Activated CD4-positive, alpha-beta memory T cell treated with anti-CD3 and anti-CD28 coated beads, Interleukin-2, amount 10 ng/mL, durations not matched to agents 7 days and 5 days (primary cell): ENCODE results near the gene BOD1L2. TPM values are rescaled to one million over a fixed set of nuclear protein-coding genes. Genes with fewer than 3 reads are reported as not detected.

Experiments
- CTCF ChIA-PET: fragments of 350-600 bp; sonication (Branson Sonifier 250); formaldehyde crosslinking; loops from one replicate; lab custom pipeline; 2021; ENCODE audit warnings: antibody characterized with exemption, inconsistent platforms; lab: Charles Lee
- POLR2A ChIA-PET: fragments of 350-600 bp; sonication (Branson Sonifier 250); formaldehyde crosslinking; loops from one replicate; lab custom pipeline; 2021; ENCODE audit warnings: antibody characterized with exemption; lab: Charles Lee
- DNase-seq: peaks from one replicate; pipeline ENCODE4 v3.0.0-alpha.2; 2020
- H3K27ac Mint-ChIP-seq: one replicate; pipeline ENCODE4 v1.8.0; 2021; ENCODE audit warnings: mild to moderate bottlenecking, mixed read lengths
- H3K27me3 Mint-ChIP-seq: one replicate; pipeline ENCODE4 v1.8.0; 2021; ENCODE audit warnings: mixed read lengths
- H3K36me3 Mint-ChIP-seq: one replicate; pipeline ENCODE4 v1.8.0; 2021; ENCODE audit warnings: low read depth, mixed read lengths
- H3K4me1 Mint-ChIP-seq: one replicate; pipeline ENCODE4 v1.8.0; 2021; ENCODE audit warnings: mixed read lengths
- H3K4me3 Mint-ChIP-seq: one replicate; pipeline ENCODE4 v1.8.0; 2021; ENCODE audit warnings: mild to moderate bottlenecking, mixed read lengths
- H3K9me3 Mint-ChIP-seq: one replicate; pipeline ENCODE4 v1.8.0; 2021; ENCODE audit warnings: mixed read lengths
- total RNA-seq, 2 experiments: library from RNA; stranded (reverse); gene quantifications; one replicate each; pipeline ENCODE4 v1.2.3, GENCODE V29; 2021

The BOD1L2 gene
- total RNA-seq, 2 experiments from 2014 or later: not detected

- Mint-ChIP-seq H3K4me1 (no peaks in the 10 kb centered on the region), H3K27me3 (peaks cover 5% of the 10 kb centered on the region), H3K4me3 (no peak overlapping the region), H3K9me3 (no peaks in the 10 kb centered on the region), H3K27ac (no peak overlapping the region), H3K36me3 (no peaks in the 10 kb centered on the region)
- ChIA-PET CTCF (no interaction called here), POLR2A (no interaction called here)
- no peak for DNase-seq
Measured at GRCh38 chr18:57171026-57171425, 24.1 kb downstream of the BOD1L2 start.

DNA sequence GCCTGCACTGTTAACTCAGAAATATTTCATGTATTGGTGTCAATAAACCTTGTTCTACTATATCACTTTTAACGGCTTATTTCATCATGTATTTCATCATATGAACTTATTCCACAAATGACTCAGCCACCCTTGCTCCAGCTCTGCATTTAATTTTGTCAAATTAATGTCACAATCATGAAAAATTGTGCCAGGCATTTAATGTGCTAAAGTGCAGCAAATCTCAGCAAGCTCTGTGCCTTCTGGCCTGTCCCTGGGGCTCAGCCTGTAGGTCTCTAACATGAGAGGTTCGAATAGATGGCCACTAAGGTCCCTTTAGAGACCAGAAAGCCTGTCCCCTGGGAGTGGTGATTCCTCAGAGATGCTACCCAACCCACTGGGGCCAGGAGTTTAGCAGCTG is 28.6 kb downstream of the BOD1L2 start:
- Mint-ChIP-seq H3K27me3 (no peaks in the 10 kb centered on the region), H3K4me3 (no peak overlapping the region), H3K4me1 (no peaks in the 10 kb centered on the region), H3K27ac (no peak overlapping the region), H3K9me3 (no peaks in the 10 kb centered on the region), H3K36me3 (no peaks in the 10 kb centered on the region)
- DNase-seq: no peak
- CTCF ChIA-PET: no interaction called here
- POLR2A ChIA-PET: no interaction called here

DNA sequence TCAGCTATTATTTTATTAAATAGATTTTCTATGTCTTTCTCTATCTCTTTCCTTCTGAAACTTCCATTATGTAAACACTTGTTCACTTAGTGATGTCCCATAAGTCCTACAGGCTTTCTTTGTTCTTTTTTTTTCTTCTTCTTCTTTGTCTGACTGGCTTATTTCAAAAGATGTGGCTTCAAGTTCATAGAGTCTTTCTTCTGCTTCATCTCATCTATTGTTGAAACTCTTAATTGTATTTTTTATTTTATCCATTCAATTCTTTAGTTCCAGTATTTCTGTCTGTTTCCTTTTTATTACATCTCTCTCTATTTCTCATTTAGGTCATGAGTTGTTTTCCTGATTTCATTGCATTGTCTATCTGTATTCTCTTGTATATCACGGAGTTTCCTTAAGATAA is 38.5 kb downstream of the BOD1L2 start:
- CTCF ChIA-PET: no interaction called here
- POLR2A ChIA-PET: no interaction called here
- H3K4me1 Mint-ChIP-seq: no peaks in the 10 kb centered on the region
- H3K9me3 Mint-ChIP-seq: peaks cover 26% of the 10 kb centered on the region
- no peak for DNase-seq
- H3K27me3 Mint-ChIP-seq: peaks cover 3% of the 10 kb centered on the region
- no peak overlapping the region for H3K4me3 Mint-ChIP-seq
- no peaks in the 10 kb centered on the region for H3K36me3 Mint-ChIP-seq
- H3K27ac Mint-ChIP-seq: no peak overlapping the region

DNA sequence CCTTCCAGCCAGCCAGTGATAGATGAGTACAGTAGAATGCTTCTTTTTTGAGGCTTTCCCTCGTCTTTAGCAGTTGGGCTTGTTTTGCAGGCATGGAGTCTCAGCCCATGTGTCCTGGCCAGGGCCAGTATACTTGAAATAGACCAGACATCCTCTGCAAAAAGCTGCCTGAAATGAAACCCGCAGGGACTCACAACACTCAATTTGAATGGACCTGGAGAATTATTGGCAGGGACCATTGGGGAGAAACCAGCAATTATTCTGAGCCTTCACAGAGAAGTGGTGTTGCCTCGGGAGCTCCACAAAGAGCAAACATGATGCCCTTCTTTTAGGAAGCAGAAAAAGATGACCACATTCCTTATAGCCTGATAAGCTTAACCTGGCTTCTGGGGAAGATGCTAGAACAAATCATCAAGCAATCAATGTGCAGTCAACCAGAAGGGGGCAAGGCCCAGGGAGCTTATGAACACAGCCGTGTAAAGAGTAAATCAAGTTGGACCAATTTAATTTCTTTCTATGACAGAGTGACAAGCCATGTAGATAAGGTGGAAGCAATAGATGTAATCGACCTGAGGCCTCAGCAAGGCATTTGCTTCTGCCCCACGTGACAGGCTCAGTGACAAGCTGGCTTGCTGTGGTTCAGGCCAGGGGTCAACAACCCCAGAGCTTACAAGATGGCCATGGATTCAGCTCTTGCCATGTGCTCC is 42.1 kb downstream of the BOD1L2 start:
- no peaks in the 10 kb centered on the region for H3K4me1 Mint-ChIP-seq
- POLR2A ChIA-PET: no interaction called here

GRCh38 chr18:57190026-57190425 is 43.1 kb downstream of the BOD1L2 start:
- Mint-ChIP-seq H3K36me3 (no peaks in the 10 kb centered on the region), H3K4me1 (no peaks in the 10 kb centered on the region), H3K27me3 (peaks cover 3% of the 10 kb centered on the region), H3K9me3 (peaks cover 11% of the 10 kb centered on the region), H3K27ac (no peak overlapping the region), H3K4me3 (no peak overlapping the region)
- POLR2A ChIA-PET: no interaction called here
- CTCF ChIA-PET: no interaction called here
- no peak for DNase-seq

More for the DNA sequence above, 42.1 kb downstream of the BOD1L2 start:
- DNase-seq: no peak
- CTCF ChIA-PET: no interaction called here
- peaks cover 14% of the 10 kb centered on the region for H3K9me3 Mint-ChIP-seq
- H3K27me3 Mint-ChIP-seq: peaks cover 3% of the 10 kb centered on the region
- no peaks in the 10 kb centered on the region for H3K36me3 Mint-ChIP-seq
- H3K27ac Mint-ChIP-seq: no peak overlapping the region
- no peak overlapping the region for H3K4me3 Mint-ChIP-seq

DNA sequence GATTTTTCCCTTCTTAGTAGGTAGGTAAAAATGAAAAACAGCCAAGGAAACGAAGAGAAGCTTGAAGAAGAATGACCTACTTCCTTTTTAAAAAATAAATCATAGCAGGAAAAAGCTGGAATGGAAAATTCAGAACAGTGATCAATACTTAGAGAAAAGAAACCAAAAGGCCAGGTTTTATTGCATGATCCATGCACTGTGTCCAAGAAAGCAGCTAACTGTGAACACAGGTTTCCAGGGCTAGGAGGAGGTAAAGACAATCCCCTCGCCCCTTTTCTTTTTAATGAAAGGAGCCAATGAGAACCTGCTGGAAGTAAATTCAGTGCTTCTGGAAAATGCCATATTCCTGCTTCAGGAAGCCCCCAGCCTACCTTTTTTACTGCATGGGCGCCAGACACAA is 47.2 kb downstream of the BOD1L2 start:
- ChIA-PET CTCF (no interaction called here), POLR2A (no interaction called here)
- H3K27ac Mint-ChIP-seq: no peak overlapping the region
- H3K9me3 Mint-ChIP-seq: no peaks in the 10 kb centered on the region
- no peaks in the 10 kb centered on the region for H3K27me3 Mint-ChIP-seq
- H3K4me1 Mint-ChIP-seq: no peaks in the 10 kb centered on the region
- DNase-seq: no peak
- no peak overlapping the region for H3K4me3 Mint-ChIP-seq
- no peaks in the 10 kb centered on the region for H3K36me3 Mint-ChIP-seq

DNA sequence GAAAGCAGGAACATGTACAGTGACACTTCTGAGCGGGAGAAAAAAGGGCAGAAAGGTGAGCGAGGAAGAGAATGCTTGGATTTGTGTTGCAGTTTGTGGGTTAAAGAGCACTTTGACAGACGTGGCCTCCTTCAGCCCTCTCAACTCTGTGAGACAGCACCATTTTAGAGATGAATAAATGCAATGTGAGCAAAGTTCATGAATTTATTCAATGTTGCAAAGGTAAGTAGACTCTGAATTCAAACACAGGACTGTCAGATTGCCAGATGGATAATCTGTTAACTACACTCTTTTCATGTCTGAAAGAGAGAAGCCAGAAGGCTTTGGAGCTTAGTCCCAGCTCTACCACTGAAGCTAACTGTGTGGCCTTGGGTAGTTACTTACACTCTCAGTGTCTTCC is 47.7 kb downstream of the BOD1L2 start:
- Mint-ChIP-seq H3K36me3 (no peaks in the 10 kb centered on the region), H3K27me3 (no peaks in the 10 kb centered on the region), H3K4me3 (no peak overlapping the region), H3K27ac (no peak overlapping the region), H3K9me3 (no peaks in the 10 kb centered on the region), H3K4me1 (no peaks in the 10 kb centered on the region)
- ChIA-PET POLR2A (no interaction called here), CTCF (no interaction called here)
- no peak for DNase-seq

GRCh38 chr18:57195341-57195740 is 48.5 kb downstream of the BOD1L2 start:
- Mint-ChIP-seq H3K4me3 (no peak overlapping the region), H3K9me3 (no peaks in the 10 kb centered on the region), H3K27ac (no peak overlapping the region), H3K27me3 (peaks cover under 1% of the 10 kb centered on the region), H3K36me3 (no peaks in the 10 kb centered on the region), H3K4me1 (no peaks in the 10 kb centered on the region)
- POLR2A ChIA-PET: no interaction called here
- CTCF ChIA-PET: no interaction called here
- DNase-seq: no peak

DNA sequence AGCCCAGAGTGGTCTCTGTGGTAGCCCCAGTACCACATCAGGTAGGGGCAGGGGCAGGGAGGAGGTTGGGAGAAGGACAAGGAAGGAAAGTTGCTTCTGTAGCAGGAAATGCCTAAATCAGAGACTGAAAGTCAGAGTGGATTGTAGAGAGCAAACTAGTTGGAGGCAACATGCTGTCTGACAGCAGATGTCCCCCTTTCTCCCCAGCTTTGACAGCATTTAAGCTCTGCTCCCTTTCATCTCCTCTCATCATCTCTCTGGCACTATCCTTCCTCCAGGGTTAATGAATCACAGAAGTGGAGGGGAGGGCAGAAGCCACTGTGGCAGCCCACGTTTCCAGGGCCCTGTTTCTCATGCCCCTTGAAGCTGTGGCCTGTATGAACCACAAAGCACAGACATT is 50.4 kb downstream of the BOD1L2 start:
- Mint-ChIP-seq H3K27ac (no peak overlapping the region), H3K27me3 (peaks cover 3% of the 10 kb centered on the region), H3K9me3 (no peaks in the 10 kb centered on the region), H3K36me3 (no peaks in the 10 kb centered on the region), H3K4me3 (no peak overlapping the region), H3K4me1 (no peaks in the 10 kb centered on the region)
- POLR2A ChIA-PET: no interaction called here
- CTCF ChIA-PET: no interaction called here
- no peak for DNase-seq

- Mint-ChIP-seq H3K4me3 (no peak overlapping the region), H3K27ac (no peak overlapping the region), H3K9me3 (no peaks in the 10 kb centered on the region), H3K27me3 (peaks cover 3% of the 10 kb centered on the region), H3K4me1 (no peaks in the 10 kb centered on the region), H3K36me3 (no peaks in the 10 kb centered on the region)
- ChIA-PET CTCF (no interaction called here), POLR2A (no interaction called here)
- no peak for DNase-seq
Measured at GRCh38 chr18:57198073-57198472, 51.2 kb downstream of the BOD1L2 start.

Other genes starting within 250 kb of the BOD1L2 start
- gene ST8SIA3, start 205.5 kb downstream of the BOD1L2 start, total RNA-seq: not detected